AG04450 (cell line): ENCODE results near the gene TEDC1. TPM values are rescaled to one million over a fixed set of nuclear protein-coding genes. Genes with fewer than 3 reads are reported as not detected.

Source experiments
- CTCF ChIA-PET: fragments of 300-600, 350-600 bp; formaldehyde crosslinking; extraction: SDS; loops from one replicate; lab custom pipeline; 2022; ENCODE audit warnings: antibody characterized with exemption, inconsistent platforms; lab: Charles Lee
- POLR2A ChIA-PET: fragments of 350-600 bp; formaldehyde crosslinking; extraction: SDS; loops from one replicate; lab custom pipeline; 2021; ENCODE audit warnings: antibody characterized with exemption, inconsistent platforms; lab: Yijun Ruan, JAX
- DNase-seq: peaks from one replicate; pipeline ENCODE4 v3.0.0-alpha.2; 2011; ENCODE audit warnings: low read depth, low spot score
- H3K27ac ChIP-seq: one replicate; pipeline ENCODE4 v1.5.1; 2012; ENCODE audit warnings: low read depth, low read length, control low read depth
- H3K27me3 ChIP-seq: one replicate; pipeline ENCODE4 v1.6.0; 2012; ENCODE audit warnings: low read length; ENCODE audit not compliant: control insufficient read depth, insufficient read depth
- H3K4me3 ChIP-seq: 2 replicates; pipeline ENCODE4 v1.5.1; 2011; ENCODE audit warnings: mild to moderate bottlenecking, low read depth, low read length, control low read depth
- H3K9me3 ChIP-seq: 2 replicates; pipeline ENCODE4 v1.5.1; 2012; ENCODE audit warnings: low read length; ENCODE audit not compliant: control insufficient read depth, insufficient read depth
- CTCF ChIP-seq: IDR thresholded peaks from 2 replicates; pipeline ENCODE4 v1.5.1; 2011; ENCODE audit warnings: low read depth, low read length, control low read depth, inconsistent platforms
- polyA plus RNA-seq: library from polyadenylated mRNA; depleted of rRNA; stranded (reverse); fragments of >200 nt; gene quantifications from 2 replicates; pipeline ENCODE4 v1.2.3, GENCODE V29; 2011

TEDC1 gene
- polyA plus RNA-seq, 1 experiment: 1.7 TPM

DNA sequence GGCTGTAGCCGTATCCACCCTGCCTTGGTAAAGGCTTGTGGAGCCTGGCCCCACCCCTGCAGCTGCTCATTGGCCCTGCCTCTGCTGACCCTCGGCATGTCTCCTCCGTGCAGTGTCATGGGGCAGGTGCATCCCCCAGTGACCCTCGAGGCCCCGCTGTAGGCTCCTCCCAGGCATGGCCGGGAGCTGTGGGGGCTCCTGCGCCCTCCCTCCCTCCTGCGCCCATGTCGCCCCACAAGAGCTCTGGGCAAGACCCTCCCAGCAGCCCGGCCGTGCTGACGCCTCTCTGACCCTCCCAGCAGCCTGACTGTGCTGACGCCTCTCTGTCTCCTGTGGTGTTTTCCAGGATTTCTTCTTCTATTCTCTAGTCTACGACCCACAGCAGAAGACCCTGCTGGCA is 37.2 kb upstream of the TEDC1 start:
- ChIA-PET CTCF (interaction anchor here (1.3 kb wide), 1 partner anchor 36 kb away, joined by 6 read pairs; no protein-coding TSS in a partner anchor), POLR2A (no interaction called here)
- no peak overlapping the region for H3K27ac ChIP-seq
- no peaks in the 10 kb centered on the region for H3K27me3 ChIP-seq
- no peak overlapping the region for H3K4me3 ChIP-seq
- no peaks in the 10 kb centered on the region for H3K9me3 ChIP-seq
- no peak for TF ChIP-seq CTCF
- no peak for DNase-seq

- Histone ChIP-seq H3K27me3 (no peaks in the 10 kb centered on the region), H3K27ac (no peak overlapping the region), H3K4me3 (no peak overlapping the region), H3K9me3 (no peaks in the 10 kb centered on the region)
- DNase-seq: no peak
- ChIA-PET CTCF (no interaction called here), POLR2A (no interaction called here)
- no peak for TF ChIP-seq CTCF
Observed at GRCh38 chr14:105455086-105455640, 35.9 kb upstream of the TEDC1 start.

GRCh38 chr14:105455766-105456660 is 35.0 kb upstream of the TEDC1 start:
- no peaks in the 10 kb centered on the region for H3K9me3 ChIP-seq
- TF ChIP-seq CTCF: no peak
- no peak for DNase-seq
- no peak overlapping the region for H3K27ac ChIP-seq
- ChIA-PET CTCF (interaction anchor here (1.6 kb wide), 1 partner anchor 26 kb away, joined by 8 read pairs; no protein-coding TSS in a partner anchor), POLR2A (no interaction called here)
- H3K4me3 ChIP-seq: no peak overlapping the region
- no peaks in the 10 kb centered on the region for H3K27me3 ChIP-seq

DNA sequence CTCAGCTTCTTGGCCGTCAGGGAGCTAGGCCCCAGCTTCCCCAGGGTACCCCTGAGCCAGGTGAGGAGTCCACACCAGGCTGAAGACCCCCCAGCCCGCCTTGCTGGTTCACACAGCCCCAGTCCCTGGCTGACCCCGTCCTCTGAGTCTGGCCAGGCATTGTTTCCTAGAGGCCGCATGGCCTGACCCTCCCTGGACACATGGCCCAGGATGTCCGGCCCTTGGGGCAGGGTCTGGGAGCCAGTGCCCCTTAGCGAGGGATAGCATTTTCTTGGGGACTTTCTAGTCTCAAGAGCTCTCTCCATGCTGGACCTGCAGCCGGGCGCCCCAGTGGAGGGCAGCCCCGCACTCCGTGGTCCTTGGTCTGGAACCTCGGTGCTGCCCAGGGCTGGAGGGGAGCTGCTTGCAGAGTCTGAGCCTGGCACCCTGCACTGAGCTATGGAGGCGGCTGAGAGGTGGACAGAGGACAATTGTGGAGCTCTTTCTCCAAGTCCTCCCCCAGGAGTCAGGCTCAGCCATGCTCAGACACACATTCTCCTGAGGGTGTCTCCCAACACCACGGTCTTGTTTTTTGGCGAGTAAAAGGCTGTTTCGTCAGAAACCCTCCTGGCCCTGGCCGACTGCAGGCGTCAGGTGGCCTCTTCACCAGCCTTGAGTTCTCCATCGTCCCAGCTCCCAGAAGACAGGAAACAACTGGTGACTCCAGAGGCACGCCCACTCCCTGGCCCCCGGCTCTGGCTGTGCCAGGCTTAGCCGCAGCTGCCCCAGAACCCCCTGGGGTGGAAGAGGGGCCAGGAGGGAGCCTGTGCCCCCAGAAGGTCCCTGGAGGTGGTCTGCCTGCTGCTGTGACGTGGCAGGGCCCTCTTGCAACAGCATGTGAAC is 34.1 kb upstream of the TEDC1 start:
- CTCF ChIA-PET: interaction anchor here (1.6 kb wide), 1 partner anchor 25 kb away, joined by 8 read pairs; no protein-coding TSS in a partner anchor
- Histone ChIP-seq H3K9me3 (no peaks in the 10 kb centered on the region), H3K27me3 (no peaks in the 10 kb centered on the region), H3K27ac (no peak overlapping the region), H3K4me3 (no peak overlapping the region)
- POLR2A ChIA-PET: no interaction called here
- TF ChIP-seq CTCF: no peak
- no peak for DNase-seq
